ENCODE results near the gene SUSD1. TPM values are rescaled to one million over a fixed set of nuclear protein-coding genes. Genes with fewer than 3 reads are reported as not detected.

The SUSD1 gene
- total and polyA plus RNA-seq, 9 of the 15 experiments (the other 6 are each of a cell fraction or from before 2014, with no cell fraction given): 10.9 to 44.4 (median 36.1) TPM

DNA sequence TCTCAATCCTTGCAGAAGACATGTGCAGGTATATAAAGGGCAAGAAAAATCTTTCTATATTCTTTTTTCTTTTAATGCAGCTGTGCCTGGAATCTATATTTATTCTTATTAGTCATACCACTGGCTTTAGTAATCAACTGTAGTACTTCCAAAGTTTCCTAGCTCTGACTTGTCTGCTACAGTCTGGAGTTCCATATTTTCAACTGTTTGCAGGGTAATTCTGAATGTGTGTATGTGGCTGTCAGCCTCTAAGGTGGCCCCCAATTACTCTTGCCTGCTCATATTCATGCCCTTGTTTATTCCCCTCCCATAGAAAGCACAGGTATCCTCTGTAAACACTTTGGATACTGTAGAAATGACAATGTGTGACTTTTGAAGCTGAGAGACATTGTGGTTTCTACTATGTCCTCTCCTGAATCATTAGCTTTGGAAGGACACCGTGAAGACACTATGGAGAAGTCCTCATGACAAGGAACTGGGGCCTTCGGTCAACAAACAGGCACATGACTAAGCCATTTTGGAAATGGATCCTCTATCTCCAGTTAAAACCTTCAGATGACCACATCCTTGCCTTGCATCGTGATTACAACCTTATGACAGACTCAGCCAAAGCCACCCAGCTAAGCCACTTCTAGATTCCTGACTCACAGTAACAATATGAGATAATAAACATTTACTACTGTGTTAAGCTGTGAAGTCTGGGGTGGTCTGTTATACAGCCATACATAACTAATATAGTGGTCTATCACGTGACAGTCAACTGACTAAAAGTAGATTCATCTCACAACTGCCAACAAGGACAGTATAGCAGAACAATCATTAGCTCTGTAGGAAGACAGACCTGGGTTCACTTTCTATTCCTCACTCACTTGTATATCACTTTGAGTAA is 49.5 kb upstream of the SUSD1 start (continued):
- TF ChIP-seq, protein P1, sequence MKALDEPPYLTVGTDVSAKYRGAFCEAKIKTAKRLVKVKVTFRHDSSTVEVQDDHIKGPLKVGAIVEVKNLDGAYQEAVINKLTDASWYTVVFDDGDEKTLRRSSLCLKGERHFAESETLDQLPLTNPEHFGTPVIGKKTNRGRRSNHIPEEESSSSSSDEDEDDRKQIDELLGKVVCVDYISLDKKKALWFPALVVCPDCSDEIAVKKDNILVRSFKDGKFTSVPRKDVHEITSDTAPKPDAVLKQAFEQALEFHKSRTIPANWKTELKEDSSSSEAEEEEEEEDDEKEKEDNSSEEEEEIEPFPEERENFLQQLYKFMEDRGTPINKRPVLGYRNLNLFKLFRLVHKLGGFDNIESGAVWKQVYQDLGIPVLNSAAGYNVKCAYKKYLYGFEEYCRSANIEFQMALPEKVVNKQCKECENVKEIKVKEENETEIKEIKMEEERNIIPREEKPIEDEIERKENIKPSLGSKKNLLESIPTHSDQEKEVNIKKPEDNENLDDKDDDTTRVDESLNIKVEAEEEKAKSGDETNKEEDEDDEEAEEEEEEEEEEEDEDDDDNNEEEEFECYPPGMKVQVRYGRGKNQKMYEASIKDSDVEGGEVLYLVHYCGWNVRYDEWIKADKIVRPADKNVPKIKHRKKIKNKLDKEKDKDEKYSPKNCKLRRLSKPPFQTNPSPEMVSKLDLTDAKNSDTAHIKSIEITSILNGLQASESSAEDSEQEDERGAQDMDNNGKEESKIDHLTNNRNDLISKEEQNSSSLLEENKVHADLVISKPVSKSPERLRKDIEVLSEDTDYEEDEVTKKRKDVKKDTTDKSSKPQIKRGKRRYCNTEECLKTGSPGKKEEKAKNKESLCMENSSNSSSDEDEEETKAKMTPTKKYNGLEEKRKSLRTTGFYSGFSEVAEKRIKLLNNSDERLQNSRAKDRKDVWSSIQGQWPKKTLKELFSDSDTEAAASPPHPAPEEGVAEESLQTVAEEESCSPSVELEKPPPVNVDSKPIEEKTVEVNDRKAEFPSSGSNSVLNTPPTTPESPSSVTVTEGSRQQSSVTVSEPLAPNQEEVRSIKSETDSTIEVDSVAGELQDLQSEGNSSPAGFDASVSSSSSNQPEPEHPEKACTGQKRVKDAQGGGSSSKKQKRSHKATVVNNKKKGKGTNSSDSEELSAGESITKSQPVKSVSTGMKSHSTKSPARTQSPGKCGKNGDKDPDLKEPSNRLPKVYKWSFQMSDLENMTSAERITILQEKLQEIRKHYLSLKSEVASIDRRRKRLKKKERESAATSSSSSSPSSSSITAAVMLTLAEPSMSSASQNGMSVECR (CRISPR knock-in tag; IDR thresholded peaks at IDR 0.05): no peak
- TF ChIP-seq YBX1 (IDR thresholded peaks at IDR 0.05) (no peak), JUNB (CRISPR knock-in tag; conservative IDR thresholded peaks at IDR 0.05) (no peak), HSF4 (CRISPR knock-in tag; IDR thresholded peaks at IDR 0.05; ENCODE audit: borderline replicate concordance) (no peak), C11orf30 (IDR thresholded peaks at IDR 0.05; ENCODE audit: low read depth) (peak; percentile 92), SMAD3 (CRISPR knock-in tag; conservative IDR thresholded peaks at IDR 0.05) (peak; percentile 90), ZNF253 (CRISPR knock-in tag; conservative IDR thresholded peaks at IDR 0.05) (no peak), MXI1 (IDR thresholded peaks at IDR 0.05; ENCODE audit: low read depth, low read length) (no peak), KLF16 (IDR thresholded peaks at IDR 0.05) (no peak), RNF2 (IDR thresholded peaks at IDR 0.05) (0 out of 2 replicates have a peak, but pooled peaks have one; percentile 27), ZNF77 (CRISPR knock-in tag; IDR thresholded peaks at IDR 0.05) (no peak), NR2F6 (CRISPR knock-in tag; IDR thresholded peaks at IDR 0.05) (no peak)
- TF ChIP-seq, protein P2, sequence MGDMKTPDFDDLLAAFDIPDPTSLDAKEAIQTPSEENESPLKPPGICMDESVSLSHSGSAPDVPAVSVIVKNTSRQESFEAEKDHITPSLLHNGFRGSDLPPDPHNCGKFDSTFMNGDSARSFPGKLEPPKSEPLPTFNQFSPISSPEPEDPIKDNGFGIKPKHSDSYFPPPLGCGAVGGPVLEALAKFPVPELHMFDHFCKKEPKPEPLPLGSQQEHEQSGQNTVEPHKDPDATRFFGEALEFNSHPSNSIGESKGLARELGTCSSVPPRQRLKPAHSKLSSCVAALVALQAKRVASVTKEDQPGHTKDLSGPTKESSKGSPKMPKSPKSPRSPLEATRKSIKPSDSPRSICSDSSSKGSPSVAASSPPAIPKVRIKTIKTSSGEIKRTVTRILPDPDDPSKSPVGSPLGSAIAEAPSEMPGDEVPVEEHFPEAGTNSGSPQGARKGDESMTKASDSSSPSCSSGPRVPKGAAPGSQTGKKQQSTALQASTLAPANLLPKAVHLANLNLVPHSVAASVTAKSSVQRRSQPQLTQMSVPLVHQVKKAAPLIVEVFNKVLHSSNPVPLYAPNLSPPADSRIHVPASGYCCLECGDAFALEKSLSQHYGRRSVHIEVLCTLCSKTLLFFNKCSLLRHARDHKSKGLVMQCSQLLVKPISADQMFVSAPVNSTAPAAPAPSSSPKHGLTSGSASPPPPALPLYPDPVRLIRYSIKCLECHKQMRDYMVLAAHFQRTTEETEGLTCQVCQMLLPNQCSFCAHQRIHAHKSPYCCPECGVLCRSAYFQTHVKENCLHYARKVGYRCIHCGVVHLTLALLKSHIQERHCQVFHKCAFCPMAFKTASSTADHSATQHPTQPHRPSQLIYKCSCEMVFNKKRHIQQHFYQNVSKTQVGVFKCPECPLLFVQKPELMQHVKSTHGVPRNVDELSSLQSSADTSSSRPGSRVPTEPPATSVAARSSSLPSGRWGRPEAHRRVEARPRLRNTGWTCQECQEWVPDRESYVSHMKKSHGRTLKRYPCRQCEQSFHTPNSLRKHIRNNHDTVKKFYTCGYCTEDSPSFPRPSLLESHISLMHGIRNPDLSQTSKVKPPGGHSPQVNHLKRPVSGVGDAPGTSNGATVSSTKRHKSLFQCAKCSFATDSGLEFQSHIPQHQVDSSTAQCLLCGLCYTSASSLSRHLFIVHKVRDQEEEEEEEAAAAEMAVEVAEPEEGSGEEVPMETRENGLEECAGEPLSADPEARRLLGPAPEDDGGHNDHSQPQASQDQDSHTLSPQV (IDR thresholded peaks at IDR 0.05): peak; percentile 98
- TF ChIP-seq, protein P3, sequence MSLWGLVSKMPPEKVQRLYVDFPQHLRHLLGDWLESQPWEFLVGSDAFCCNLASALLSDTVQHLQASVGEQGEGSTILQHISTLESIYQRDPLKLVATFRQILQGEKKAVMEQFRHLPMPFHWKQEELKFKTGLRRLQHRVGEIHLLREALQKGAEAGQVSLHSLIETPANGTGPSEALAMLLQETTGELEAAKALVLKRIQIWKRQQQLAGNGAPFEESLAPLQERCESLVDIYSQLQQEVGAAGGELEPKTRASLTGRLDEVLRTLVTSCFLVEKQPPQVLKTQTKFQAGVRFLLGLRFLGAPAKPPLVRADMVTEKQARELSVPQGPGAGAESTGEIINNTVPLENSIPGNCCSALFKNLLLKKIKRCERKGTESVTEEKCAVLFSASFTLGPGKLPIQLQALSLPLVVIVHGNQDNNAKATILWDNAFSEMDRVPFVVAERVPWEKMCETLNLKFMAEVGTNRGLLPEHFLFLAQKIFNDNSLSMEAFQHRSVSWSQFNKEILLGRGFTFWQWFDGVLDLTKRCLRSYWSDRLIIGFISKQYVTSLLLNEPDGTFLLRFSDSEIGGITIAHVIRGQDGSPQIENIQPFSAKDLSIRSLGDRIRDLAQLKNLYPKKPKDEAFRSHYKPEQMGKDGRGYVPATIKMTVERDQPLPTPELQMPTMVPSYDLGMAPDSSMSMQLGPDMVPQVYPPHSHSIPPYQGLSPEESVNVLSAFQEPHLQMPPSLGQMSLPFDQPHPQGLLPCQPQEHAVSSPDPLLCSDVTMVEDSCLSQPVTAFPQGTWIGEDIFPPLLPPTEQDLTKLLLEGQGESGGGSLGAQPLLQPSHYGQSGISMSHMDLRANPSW (CRISPR knock-in tag; IDR thresholded peaks at IDR 0.05): no peak; the same call in 1 of the 2 replicates
- TF ChIP-seq, protein P4, sequence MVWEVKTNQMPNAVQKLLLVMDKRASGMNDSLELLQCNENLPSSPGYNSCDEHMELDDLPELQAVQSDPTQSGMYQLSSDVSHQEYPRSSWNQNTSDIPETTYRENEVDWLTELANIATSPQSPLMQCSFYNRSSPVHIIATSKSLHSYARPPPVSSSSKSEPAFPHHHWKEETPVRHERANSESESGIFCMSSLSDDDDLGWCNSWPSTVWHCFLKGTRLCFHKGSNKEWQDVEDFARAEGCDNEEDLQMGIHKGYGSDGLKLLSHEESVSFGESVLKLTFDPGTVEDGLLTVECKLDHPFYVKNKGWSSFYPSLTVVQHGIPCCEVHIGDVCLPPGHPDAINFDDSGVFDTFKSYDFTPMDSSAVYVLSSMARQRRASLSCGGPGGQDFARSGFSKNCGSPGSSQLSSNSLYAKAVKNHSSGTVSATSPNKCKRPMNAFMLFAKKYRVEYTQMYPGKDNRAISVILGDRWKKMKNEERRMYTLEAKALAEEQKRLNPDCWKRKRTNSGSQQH (CRISPR knock-in tag; IDR thresholded peaks at IDR 0.05): peak; percentile 87; the same call in 1 of the 2 replicates

Data from K562 (cell line).